Heart left ventricle (tissue), 16 donors: Measurements from ENCODE around the gene WWOX. TPM values are rescaled to one million over a fixed set of nuclear protein-coding genes. Genes with fewer than 3 reads are reported as not detected.

Experiments used
- ATAC-seq, 4 donors: fragments of 200-7000 bp; cut with Tn5 transposase; one replicate each; pipeline ENCODE4 v1.9.1; 2020 to 2022; ENCODE audit warnings: moderate library complexity in 4 of 4, mild to moderate bottlenecking in 3 of 4, moderate number of reproducible peaks in 1 of 4
- DNase-seq, 5 donors: peaks; one replicate each; pipeline ENCODE4 v3.0.0-alpha.2; 2020
- H3K27ac ChIP-seq, 12 donors: fragments of 200-600 bp; sonication (generic) in 4 of 12; one replicate each; pipeline versions ENCODE4 v1.5.0 to v1.8.0; 2016 to 2022; ENCODE audit warnings: mild to moderate bottlenecking in 2 of 12
- H3K27me3 ChIP-seq, 9 donors: fragments of 200-600 bp; sonication (generic) in 2 of 9; one replicate each; pipeline versions ENCODE4 v1.5.1 to v1.8.0; 2016 to 2022; ENCODE audit warnings: mild to moderate bottlenecking in 3 of 9
- H3K36me3 ChIP-seq, 9 donors: fragments of 200-600 bp; sonication (generic) in 2 of 9; one replicate each; pipeline versions ENCODE4 v1.5.0 to v1.8.0; 2018 to 2022; ENCODE audit warnings: mild to moderate bottlenecking in 2 of 9
- H3K4me1 ChIP-seq, 12 donors: fragments of 200-600 bp; sonication (generic) in 4 of 12; one replicate each; pipeline versions ENCODE4 v1.5.0 to v1.8.0; 2016 to 2022; ENCODE audit warnings: mild to moderate bottlenecking in 3 of 12
- H3K4me3 ChIP-seq, 12 donors: fragments of 200-600 bp; sonication (generic) in 4 of 12; one replicate each; pipeline versions ENCODE4 v1.5.0 to v1.8.0; 2017 to 2022; ENCODE audit warnings: mild to moderate bottlenecking in 9 of 12, moderate library complexity in 4 of 12
- H3K9me3 ChIP-seq, 12 donors: fragments of 200-600 bp; sonication (generic) in 4 of 12; one replicate each; pipeline versions ENCODE4 v1.5.0 to v1.8.0; 2016 to 2022; ENCODE audit warnings: mild to moderate bottlenecking in 1 of 12
- POLR2A ChIP-seq, 2 donors: fragments of 450-650 bp; IDR thresholded peaks; one replicate each; pipeline ENCODE4 v1.6.1; 2017; ENCODE audit warnings: antibody characterized with exemption in 2 of 2, mild to moderate bottlenecking in 2 of 2, moderate library complexity in 2 of 2
- WGBS, 4 donors: extraction: QIAGEN DNeasy Blood & Tissue Kit in 2 of 4; methylation state at CpG; one replicate each; pipeline versions ENCODE4 v1.1.5 to v1.1.7; 2013 to 2018; 5-methylcytosine and 5-hydroxymethylcytosine counted together
- intact Hi-C, 10 donors: fragments of 100-400 bp; cut with DNase I; formaldehyde crosslinking; loops; one replicate each; pipeline versions ENCODE4 v1.11.1 to v1.14.2; 2022
- polyA plus RNA-seq, 2 donors: library from polyadenylated mRNA; stranded (reverse); fragments of 200-250 nt; gene quantifications; one replicate each; pipeline ENCODE4 v1.2.3, GENCODE V29; 2013
- total RNA-seq, 9 donors: library from RNA; depleted of rRNA in 2 of 9; stranded (reverse); fragments of >200 nt in 2 of 9; fragmentation: NEBNext Ultra II Directional in 3 of 9; extraction: Animal tissue kit (Norgen Biotek cat#: 25700) in 3 of 9; gene quantifications; one replicate each; pipeline versions ENCODE4 v1.1.0 to v1.2.4, GENCODE V29; 2016 to 2023
- TF ChIP-seq, protein P1 (sequence below), 12 donors: fragments of 200-600 bp; sonication (generic) in 4 of 12; IDR thresholded peaks; one replicate each; pipeline versions ENCODE4 v1.5.0 to v1.8.0; 2018 to 2022; ENCODE audit warnings: antibody characterized with exemption in 12 of 12, mild to moderate bottlenecking in 5 of 12
- donor health status: ischemic (EF 13 %, LVEDD 7.1; RV severe dilation, severe dysfunction).
- donor health status: healthy with polysubstance abuse.
- donor health status: DM: no; HTN: yes; CAD: no.
- donor health status: DM: no; HTN: no; CAD: no.
- donor health status: ischemic (EF 25% LVEDD 6.9; RV normal size, moderate dysfunction).
- donor health status: ischemic (EF 25% LVEDD 5.7; RV mildly dilated, moderate dysfunction).
- donor health status: healthy.
- donor health status: DM: yes; HTN: yes; CAD: no.
- donor health status: ischemic (EF 35%, LVEDD 5.7; RV mildly dilated, moderate dysfunction).
- donor health status: nonischemic (EF 11% LVEDD 7.7; RV severe dilation, severe dysfunction).
- donor health status: DM: yes; HTN: yes; CAD: no.
- donor health status: PGD.
- donor health status: ischemic (EF 29% LVEDD 5.4; RV normal size, mild dysfunction).
- donor health status: nonischemic (EF 23%, LVEDD 6.1; RV moderate dilation, normal function).

The WWOX gene
- total and polyA plus RNA-seq, 11 donors, result 4.3 to 18.3 (median 9.1) TPM

- no peak for DNase-seq
- H3K9me3 ChIP-seq, result peaks cover 0 to 4% (median 0%) of the 10 kb centered on the region in 12 donors
- H3K36me3 ChIP-seq, result no peaks in the 10 kb centered on the region
- no peaks in the 10 kb centered on the region for H3K27me3 ChIP-seq
- no peak for TF ChIP-seq POLR2A (IDR thresholded peaks at IDR 0.05)
- TF ChIP-seq, protein P1, sequence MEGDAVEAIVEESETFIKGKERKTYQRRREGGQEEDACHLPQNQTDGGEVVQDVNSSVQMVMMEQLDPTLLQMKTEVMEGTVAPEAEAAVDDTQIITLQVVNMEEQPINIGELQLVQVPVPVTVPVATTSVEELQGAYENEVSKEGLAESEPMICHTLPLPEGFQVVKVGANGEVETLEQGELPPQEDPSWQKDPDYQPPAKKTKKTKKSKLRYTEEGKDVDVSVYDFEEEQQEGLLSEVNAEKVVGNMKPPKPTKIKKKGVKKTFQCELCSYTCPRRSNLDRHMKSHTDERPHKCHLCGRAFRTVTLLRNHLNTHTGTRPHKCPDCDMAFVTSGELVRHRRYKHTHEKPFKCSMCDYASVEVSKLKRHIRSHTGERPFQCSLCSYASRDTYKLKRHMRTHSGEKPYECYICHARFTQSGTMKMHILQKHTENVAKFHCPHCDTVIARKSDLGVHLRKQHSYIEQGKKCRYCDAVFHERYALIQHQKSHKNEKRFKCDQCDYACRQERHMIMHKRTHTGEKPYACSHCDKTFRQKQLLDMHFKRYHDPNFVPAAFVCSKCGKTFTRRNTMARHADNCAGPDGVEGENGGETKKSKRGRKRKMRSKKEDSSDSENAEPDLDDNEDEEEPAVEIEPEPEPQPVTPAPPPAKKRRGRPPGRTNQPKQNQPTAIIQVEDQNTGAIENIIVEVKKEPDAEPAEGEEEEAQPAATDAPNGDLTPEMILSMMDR (IDR thresholded peaks at IDR 0.05), result no peak
- no peak overlapping the region for H3K27ac ChIP-seq
- H3K4me1 ChIP-seq, result no peaks in the 10 kb centered on the region
- no peak overlapping the region for H3K4me3 ChIP-seq
- WGBS, 4 donors, result 72 to 88% (median 80%) methylated on average over 3 of the region's 3 CpGs
- ATAC-seq, result no peak
- intact Hi-C loops, result no loop called here
Measured at GRCh38 chr16:78300469-78300868, 201.0 kb downstream of the WWOX start.

GRCh38 chr16:78303946-78304345 is 204.5 kb downstream of the WWOX start:
- H3K4me1 ChIP-seq, result no peaks in the 10 kb centered on the region
- no peak for TF ChIP-seq POLR2A (IDR thresholded peaks at IDR 0.05)
- TF ChIP-seq, protein P1 (IDR thresholded peaks at IDR 0.05), result no peak
- WGBS, 4 donors, result 59 to 70% (median 65%) methylated on average over 4 of the region's 4 CpGs
- H3K27me3 ChIP-seq, result no peaks in the 10 kb centered on the region
- no peaks in the 10 kb centered on the region for H3K9me3 ChIP-seq
- no peak for DNase-seq
- no peak overlapping the region for H3K27ac ChIP-seq
- no peak overlapping the region for H3K4me3 ChIP-seq
- ATAC-seq, result no peak
- intact Hi-C loops, result no loop called here
- no peaks in the 10 kb centered on the region for H3K36me3 ChIP-seq

DNA sequence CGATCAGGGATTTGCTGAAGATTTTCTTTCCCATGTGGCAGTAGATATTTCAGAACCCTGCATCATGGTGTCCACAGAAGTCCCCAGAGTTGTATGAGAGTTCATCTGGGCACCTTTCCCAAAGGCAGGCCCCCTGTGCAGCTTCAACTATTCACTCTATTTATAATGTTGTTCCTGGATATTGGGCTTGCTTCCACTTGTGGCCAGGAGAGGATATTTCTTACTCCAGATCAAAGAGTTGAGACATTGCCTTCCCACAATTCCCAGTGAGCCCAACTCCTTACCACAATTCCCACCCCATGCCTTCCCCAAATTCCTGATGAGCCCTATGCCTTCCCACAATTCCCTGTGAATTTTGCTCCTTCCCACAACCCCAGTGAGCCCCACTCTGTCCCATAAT is 206.9 kb downstream of the WWOX start:
- no peaks in the 10 kb centered on the region for H3K36me3 ChIP-seq
- H3K4me1 ChIP-seq, result no peaks in the 10 kb centered on the region
- WGBS, 4 donors, result 89 to 100% (median 97%) methylated on average over 1 of the region's 1 CpG
- intact Hi-C loops, result no loop called here
- H3K9me3 ChIP-seq, result no peaks in the 10 kb centered on the region
- TF ChIP-seq, protein P1 (IDR thresholded peaks at IDR 0.05), result no peak
- no peak for TF ChIP-seq POLR2A (IDR thresholded peaks at IDR 0.05)
- no peak for DNase-seq
- no peak overlapping the region for H3K27ac ChIP-seq
- no peak for ATAC-seq
- H3K4me3 ChIP-seq, result no peak overlapping the region
- H3K27me3 ChIP-seq, result no peaks in the 10 kb centered on the region

GRCh38 chr16:78307824-78308528 is 208.5 kb downstream of the WWOX start:
- no peaks in the 10 kb centered on the region for H3K4me1 ChIP-seq
- no peaks in the 10 kb centered on the region for H3K27me3 ChIP-seq
- intact Hi-C loops, result no loop called here
- H3K4me3 ChIP-seq, result no peak overlapping the region
- no peak overlapping the region for H3K27ac ChIP-seq
- TF ChIP-seq, protein P1 (IDR thresholded peaks at IDR 0.05), result no peak
- TF ChIP-seq POLR2A (IDR thresholded peaks at IDR 0.05), result no peak
- DNase-seq (no peak), ATAC-seq (no peak)
- H3K36me3 ChIP-seq, result no peaks in the 10 kb centered on the region
- no peaks in the 10 kb centered on the region for H3K9me3 ChIP-seq
- 92 to 100% (median 96%) methylated on average over 1 of the region's 1 CpG for WGBS, 4 donors
